ENCODE results near the gene SYNE2.

The SYNE2 gene

DNA sequence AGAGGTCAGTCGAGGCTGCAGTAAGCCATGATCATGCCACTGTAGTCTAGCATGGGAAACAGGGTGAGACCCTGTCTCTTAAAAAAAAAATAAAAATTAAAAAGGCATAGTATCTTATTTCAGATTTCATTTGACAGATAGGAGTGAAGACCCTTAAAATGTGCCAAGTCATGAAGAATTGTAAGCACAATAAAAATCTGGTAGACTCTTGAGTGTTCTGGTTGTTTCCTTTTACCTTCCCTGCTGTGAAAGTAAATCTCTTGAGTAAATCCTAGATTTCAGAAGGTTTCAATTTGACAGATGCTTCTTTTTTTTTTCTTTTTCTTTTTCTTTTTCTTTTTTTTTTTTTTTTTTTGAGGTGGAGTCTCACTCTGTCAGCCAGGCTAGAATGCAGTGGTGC, 332.4 kb downstream of the SYNE2 start:
- no peaks in the 10 kb centered on the region for H3K27me3 Mint-ChIP-seq (ENCODE audit: low read depth)
- H3K4me1 Mint-ChIP-seq (ENCODE audit: low read depth): peaks cover 2% of the 10 kb centered on the region
- no peak overlapping the region for H3K4me3 Mint-ChIP-seq
- peaks cover 33% of the 10 kb centered on the region for H3K36me3 Mint-ChIP-seq (ENCODE audit: low read depth)
- H3K9me3 Mint-ChIP-seq: no peaks in the 10 kb centered on the region
- no peak overlapping the region for H3K27ac Mint-ChIP-seq

DNA sequence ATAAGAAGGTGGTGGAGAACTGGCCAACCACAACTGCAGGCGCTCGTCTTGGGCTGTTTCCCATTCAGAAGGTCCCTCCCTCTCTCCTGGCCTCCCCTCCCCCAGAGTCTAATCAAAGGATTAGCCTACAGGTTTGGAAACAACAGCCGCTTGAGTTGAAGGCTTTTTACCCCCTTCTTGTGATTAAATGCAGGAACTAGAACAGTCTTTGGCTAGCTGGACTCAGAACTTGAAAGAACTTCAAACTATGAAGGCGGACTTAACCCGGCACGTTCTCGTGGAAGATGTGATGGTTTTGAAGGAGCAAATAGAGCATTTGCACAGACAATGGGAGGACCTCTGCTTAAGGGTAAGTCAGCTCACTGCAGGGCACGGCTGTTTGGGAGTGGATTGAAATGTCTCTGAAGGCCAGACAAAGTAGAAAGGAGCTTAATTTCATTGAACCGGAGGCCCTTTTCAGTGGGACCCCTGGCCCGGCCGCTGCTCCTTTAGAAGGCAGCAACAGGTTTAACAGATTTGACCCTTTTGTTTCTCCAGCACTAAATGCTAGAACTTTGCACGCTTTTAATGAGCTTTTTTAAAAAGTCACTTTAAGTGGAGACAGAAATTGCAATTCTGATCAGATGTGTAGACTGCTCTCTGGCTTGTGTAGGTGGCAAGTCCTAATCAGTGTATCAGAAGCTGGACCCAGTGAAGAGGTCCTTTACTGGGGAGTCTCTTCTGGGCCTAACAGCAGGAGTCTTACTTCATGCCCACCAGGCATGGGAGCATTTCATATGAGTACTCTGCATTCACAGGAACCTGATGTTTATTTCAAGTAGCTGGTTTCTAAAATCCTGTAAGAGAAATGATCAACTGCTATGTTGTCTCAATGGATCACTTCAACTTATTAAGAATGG, 333.7 kb downstream of the SYNE2 start:
- Mint-ChIP-seq H3K36me3 (ENCODE audit: low read depth) (peaks cover 41% of the 10 kb centered on the region), H3K4me1 (ENCODE audit: low read depth) (peaks cover 6% of the 10 kb centered on the region), H3K27ac (no peak overlapping the region), H3K9me3 (no peaks in the 10 kb centered on the region), H3K27me3 (ENCODE audit: low read depth) (no peaks in the 10 kb centered on the region), H3K4me3 (no peak overlapping the region)

DNA sequence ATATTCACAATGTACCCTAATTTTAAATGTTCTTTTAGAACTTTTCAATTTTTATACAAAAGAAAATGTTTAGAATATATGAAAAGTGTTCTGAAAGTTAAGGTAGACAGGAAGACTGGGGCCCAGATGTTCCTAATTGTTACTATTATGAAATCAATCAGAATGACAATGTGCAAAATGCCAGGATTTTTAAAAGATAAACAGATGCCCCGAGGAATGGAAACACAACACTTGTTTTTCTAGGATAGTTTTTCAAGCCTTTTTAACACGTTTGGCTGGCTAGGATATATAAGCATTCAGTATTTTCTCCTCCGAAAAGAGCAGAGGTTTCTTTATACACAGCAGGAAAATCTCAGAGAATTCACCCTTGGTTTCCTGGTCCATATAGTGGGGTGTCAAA, 334.5 kb downstream of the SYNE2 start:
- Mint-ChIP-seq H3K4me1 (ENCODE audit: low read depth) (peaks cover 6% of the 10 kb centered on the region), H3K4me3 (no peak overlapping the region), H3K9me3 (no peaks in the 10 kb centered on the region), H3K27me3 (ENCODE audit: low read depth) (no peaks in the 10 kb centered on the region), H3K36me3 (ENCODE audit: low read depth) (peaks cover 45% of the 10 kb centered on the region), H3K27ac (no peak overlapping the region)

DNA sequence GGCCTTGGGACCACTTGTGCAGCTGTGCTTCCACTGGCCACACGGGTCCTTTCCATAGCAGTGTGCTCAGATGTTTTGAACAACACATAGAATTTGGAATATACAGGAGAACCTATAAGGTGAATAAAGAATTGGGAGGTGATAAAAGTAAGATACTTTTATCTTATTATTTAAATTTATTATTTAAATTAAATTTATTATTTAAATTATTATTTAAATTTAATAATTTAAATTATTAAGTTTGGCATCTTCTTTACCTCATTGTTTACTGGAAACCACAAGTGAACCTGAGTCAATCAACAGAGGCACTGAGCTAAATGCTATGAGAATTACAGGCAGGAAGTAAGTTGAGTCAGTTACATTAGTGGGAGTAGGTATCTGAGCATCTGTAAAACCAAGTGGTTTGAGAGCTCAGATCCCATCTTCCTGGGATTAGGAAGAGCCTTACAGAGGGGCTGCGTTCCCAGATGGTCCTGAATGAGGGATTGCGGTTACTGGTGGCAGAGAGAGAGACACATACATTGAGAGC, 338.2 kb downstream of the SYNE2 start:
- H3K4me1 Mint-ChIP-seq (ENCODE audit: low read depth): peaks cover 25% of the 10 kb centered on the region
- H3K36me3 Mint-ChIP-seq (ENCODE audit: low read depth): peaks cover 49% of the 10 kb centered on the region
- H3K4me3 Mint-ChIP-seq: no peak overlapping the region
- H3K27ac Mint-ChIP-seq: peak overlapping the region; percentile 51
- H3K27me3 Mint-ChIP-seq (ENCODE audit: low read depth): no peaks in the 10 kb centered on the region
- no peaks in the 10 kb centered on the region for H3K9me3 Mint-ChIP-seq

DNA sequence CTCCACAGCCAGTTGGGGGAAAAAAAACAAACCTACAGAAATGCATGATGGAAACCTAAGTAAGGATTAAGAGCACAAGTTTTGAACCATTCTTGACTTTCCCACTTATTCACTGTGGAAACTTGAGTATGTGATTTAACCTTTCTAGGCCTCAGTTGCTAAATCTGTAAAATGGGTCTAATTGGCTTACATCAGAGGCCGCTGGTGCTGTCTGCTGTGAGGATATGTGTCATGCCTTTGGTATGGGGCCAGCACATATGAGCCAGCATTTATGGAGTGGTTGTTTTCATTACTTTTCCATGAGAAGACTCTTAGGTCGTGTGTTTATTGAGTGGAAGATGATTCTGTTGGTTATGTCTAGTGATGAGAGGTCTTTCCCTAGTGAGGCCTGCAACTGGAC, 339.0 kb downstream of the SYNE2 start:
- Mint-ChIP-seq H3K27me3 (ENCODE audit: low read depth) (no peaks in the 10 kb centered on the region), H3K9me3 (no peaks in the 10 kb centered on the region), H3K27ac (no peak overlapping the region), H3K36me3 (ENCODE audit: low read depth) (peaks cover 44% of the 10 kb centered on the region), H3K4me3 (no peak overlapping the region), H3K4me1 (ENCODE audit: low read depth) (peaks cover 28% of the 10 kb centered on the region)

DNA sequence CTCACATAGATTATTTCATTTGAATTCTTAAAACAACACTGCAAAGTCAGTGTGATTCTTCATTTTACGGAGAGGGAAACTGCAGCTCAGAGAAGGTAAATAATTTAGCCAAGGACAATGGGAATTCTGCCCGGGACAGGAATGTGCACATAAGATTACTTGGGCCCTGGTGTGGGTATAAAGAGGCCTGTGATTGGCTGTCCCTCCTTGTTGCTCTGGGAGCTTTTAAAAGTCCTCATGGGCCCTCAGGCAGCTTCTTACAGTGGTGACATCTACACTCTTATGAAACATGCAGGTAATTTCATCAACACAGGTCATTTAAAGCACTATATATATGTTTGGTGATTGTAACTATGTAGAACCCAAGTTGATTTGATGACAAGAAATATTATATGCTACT, 341.0 kb downstream of the SYNE2 start:
- H3K4me3 Mint-ChIP-seq: no peak overlapping the region
- H3K9me3 Mint-ChIP-seq: no peaks in the 10 kb centered on the region
- peaks cover 37% of the 10 kb centered on the region for H3K36me3 Mint-ChIP-seq (ENCODE audit: low read depth)
- H3K4me1 Mint-ChIP-seq (ENCODE audit: low read depth): peaks cover 38% of the 10 kb centered on the region
- no peaks in the 10 kb centered on the region for H3K27me3 Mint-ChIP-seq (ENCODE audit: low read depth)
- peak overlapping the region; percentile 77 for H3K27ac Mint-ChIP-seq

DNA sequence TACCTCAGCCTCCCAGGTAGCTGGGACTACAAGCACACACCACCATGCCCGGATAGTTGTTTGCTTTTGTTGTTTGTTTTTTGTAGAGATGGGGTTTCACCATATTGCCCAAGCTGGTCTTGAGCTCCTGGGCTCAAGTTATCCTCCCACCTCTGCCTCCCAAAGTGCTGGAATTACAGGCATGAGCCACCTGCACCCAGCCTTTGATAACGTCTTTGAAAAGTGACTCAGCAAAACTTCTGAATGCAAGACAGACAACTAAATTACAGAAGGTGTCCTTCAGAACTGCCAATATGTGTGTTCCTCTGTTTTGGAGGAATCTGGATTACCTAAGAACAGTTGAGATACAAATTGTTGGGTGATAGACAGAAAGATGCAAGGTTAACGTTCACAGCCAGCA, 341.6 kb downstream of the SYNE2 start:
- Mint-ChIP-seq H3K4me1 (ENCODE audit: low read depth) (peaks cover 38% of the 10 kb centered on the region), H3K27me3 (ENCODE audit: low read depth) (no peaks in the 10 kb centered on the region), H3K9me3 (no peaks in the 10 kb centered on the region), H3K27ac (peak overlapping the region; percentile 77), H3K4me3 (no peak overlapping the region), H3K36me3 (ENCODE audit: low read depth) (peaks cover 37% of the 10 kb centered on the region)

DNA sequence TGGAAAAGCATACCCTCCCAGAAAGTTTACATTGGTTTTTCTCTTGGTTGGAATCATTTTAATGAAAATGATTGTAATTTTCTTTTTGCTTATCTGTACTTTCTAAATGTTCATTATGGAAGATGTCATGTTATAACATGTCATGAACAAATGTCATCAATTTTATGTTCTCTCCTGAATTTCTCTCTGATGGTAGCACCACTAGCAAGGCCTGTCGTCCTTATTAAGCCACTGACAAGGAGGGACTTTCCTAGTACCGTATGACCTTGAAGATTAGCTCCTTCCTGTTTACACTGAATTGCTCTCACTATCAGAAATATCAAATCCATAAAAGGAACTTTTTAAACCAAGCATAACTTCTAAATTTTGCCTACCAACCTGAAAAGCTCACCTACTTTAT, 342.4 kb downstream of the SYNE2 start:
- Mint-ChIP-seq H3K27me3 (ENCODE audit: low read depth) (no peaks in the 10 kb centered on the region), H3K36me3 (ENCODE audit: low read depth) (peaks cover 37% of the 10 kb centered on the region), H3K9me3 (no peaks in the 10 kb centered on the region), H3K4me1 (ENCODE audit: low read depth) (peaks cover 38% of the 10 kb centered on the region), H3K4me3 (no peak overlapping the region), H3K27ac (peak overlapping the region; percentile 77)

DNA sequence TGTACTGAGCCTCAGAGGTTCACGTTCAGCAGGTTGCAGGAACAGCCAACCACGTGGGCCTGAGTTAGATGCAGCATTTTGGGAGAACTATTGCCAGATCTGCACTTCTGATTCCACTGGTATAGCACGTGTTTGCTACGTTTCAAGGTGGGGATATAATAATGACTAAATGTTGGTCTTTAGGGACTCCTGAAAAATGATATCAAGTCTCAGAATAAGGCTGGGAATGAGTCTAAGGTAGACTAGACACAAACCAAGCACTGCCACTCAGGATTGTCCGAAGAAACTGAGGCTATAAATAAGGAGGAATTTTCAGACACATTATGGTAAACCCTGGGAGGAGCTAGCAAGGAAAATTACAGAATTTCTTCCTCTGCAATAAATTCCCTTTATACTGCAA, 343.3 kb downstream of the SYNE2 start:
- Mint-ChIP-seq H3K9me3 (no peaks in the 10 kb centered on the region), H3K4me1 (ENCODE audit: low read depth) (peaks cover 36% of the 10 kb centered on the region), H3K27me3 (ENCODE audit: low read depth) (no peaks in the 10 kb centered on the region), H3K27ac (peak overlapping the region; percentile 27), H3K36me3 (ENCODE audit: low read depth) (peaks cover 32% of the 10 kb centered on the region), H3K4me3 (no peak overlapping the region)

DNA sequence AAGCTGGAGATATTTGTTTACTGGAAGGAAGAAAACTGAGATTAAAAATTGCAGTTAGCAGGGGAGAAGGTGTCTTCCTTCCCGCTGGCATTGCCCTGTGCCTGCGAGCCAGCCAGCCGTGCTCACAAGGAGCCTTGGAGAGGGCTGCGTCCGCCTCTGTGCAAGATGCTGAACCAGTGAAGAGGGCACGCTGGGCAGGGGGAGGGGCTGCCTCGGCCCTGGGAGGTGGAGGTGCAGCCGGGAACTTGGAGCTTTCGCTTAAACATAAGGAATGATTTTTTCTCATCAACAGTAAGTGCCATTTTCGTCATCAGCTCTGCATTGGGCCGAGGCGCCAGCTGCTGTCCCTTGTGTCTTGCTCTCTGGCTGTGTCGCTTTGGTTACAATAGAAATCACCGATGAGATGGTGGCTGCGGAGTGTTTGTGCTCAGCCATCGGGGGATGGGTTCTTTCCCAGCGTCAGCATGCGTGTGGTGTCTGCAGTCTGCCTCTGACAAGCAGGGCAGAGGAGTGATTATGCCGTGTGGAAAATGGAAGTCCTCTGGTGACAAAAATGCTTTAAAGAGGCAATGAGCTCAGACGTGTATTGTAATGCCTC, 344.1 kb downstream of the SYNE2 start:
- no peak overlapping the region for H3K27ac Mint-ChIP-seq
- H3K4me3 Mint-ChIP-seq: peak overlapping the region; percentile 61
- peaks cover 34% of the 10 kb centered on the region for H3K4me1 Mint-ChIP-seq (ENCODE audit: low read depth)
- no peaks in the 10 kb centered on the region for H3K27me3 Mint-ChIP-seq (ENCODE audit: low read depth)
- no peaks in the 10 kb centered on the region for H3K9me3 Mint-ChIP-seq
- peaks cover 28% of the 10 kb centered on the region for H3K36me3 Mint-ChIP-seq (ENCODE audit: low read depth)

DNA sequence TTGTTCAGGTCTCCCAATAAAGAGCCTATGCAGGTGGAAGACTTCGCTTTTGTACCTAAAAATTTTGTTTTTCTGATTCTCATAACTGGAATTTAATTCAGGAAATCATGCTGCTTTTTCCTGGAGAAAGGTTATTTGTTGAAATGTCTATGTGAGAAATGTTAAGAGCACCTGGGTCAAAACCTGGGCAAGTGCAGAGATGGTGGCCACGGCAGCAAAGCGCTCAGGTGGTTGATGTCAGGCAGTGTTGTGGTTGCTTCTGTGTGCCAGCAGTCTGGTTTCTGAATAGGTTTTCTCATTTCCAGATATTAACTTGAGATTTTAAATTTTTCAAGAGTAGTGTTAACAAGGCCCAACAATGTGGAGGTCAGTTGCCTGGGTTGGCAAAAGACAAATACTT, 345.2 kb downstream of the SYNE2 start:
- Mint-ChIP-seq H3K9me3 (no peaks in the 10 kb centered on the region), H3K4me3 (no peak overlapping the region), H3K4me1 (ENCODE audit: low read depth) (peaks cover 34% of the 10 kb centered on the region), H3K36me3 (ENCODE audit: low read depth) (peaks cover 21% of the 10 kb centered on the region), H3K27ac (no peak overlapping the region), H3K27me3 (ENCODE audit: low read depth) (no peaks in the 10 kb centered on the region)

DNA sequence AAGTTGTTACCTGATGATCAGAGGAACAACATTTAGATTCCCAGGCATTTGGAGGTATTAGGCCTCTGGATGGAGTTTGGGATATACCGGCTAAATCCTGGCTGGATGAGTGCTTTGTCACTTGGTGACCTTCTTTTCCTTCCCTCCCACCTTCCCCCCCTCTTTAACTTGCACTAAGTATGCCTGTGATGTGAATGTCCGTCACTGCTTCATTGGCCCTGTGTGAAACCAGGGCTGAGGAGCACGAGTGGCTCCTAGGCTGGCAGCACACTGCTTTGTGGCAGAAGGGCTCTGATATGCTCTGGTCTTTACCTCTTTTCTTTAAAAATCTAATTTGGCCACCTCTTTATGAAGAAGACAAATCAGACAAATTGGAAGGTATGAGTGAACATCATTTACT, 345.7 kb downstream of the SYNE2 start:
- Mint-ChIP-seq H3K4me3 (no peak overlapping the region), H3K27ac (peak overlapping the region; percentile 29), H3K4me1 (ENCODE audit: low read depth) (peaks cover 34% of the 10 kb centered on the region), H3K36me3 (ENCODE audit: low read depth) (peaks cover 18% of the 10 kb centered on the region), H3K9me3 (no peaks in the 10 kb centered on the region), H3K27me3 (ENCODE audit: low read depth) (no peaks in the 10 kb centered on the region)

DNA sequence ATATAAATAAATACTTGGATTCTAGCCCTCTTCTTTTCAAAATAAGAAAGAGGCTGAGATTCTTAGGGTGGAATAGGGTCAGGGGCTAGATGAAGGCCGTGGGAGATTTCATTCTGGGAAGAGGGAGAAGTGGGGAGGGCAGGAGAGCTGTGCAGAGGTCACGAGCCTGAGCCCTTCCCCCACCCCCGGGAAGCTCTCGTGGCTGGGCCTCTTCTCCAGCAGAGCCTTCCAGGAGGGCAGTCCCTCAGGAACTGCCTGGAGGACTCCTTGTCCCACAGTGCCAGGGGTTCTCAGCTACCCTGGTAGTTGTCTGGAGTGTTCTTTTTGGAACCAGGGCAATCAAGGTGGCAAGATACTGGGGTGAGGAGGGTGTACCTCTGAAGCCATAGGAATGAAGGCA, 347.4 kb downstream of the SYNE2 start:
- Mint-ChIP-seq H3K4me1 (ENCODE audit: low read depth) (peaks cover 20% of the 10 kb centered on the region), H3K27ac (no peak overlapping the region), H3K4me3 (no peak overlapping the region), H3K36me3 (ENCODE audit: low read depth) (peaks cover 16% of the 10 kb centered on the region), H3K9me3 (no peaks in the 10 kb centered on the region), H3K27me3 (ENCODE audit: low read depth) (no peaks in the 10 kb centered on the region)

DNA sequence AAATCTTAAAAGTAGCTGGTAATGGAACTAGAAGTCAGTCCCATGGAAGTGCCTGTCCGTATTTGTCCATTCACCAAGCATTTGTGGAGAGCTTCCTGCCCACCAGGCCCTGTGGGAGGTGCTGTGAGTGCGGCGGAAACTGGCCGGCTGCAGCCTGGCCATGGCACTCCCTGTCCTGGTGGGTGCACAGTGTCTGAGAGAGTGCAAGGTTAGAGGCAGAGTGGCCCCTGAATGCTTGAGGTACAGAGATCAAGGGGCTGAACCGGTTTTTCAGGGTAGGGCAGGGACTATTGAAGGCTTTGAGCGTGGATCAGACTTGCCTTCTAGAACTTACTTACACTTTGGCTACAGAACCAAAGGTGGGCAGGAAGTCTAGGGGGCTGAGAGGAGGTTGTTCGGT, 348.5 kb downstream of the SYNE2 start:
- no peaks in the 10 kb centered on the region for H3K9me3 Mint-ChIP-seq
- peaks cover 10% of the 10 kb centered on the region for H3K4me1 Mint-ChIP-seq (ENCODE audit: low read depth)
- no peaks in the 10 kb centered on the region for H3K27me3 Mint-ChIP-seq (ENCODE audit: low read depth)
- no peak overlapping the region for H3K4me3 Mint-ChIP-seq
- H3K36me3 Mint-ChIP-seq (ENCODE audit: low read depth): peaks cover 13% of the 10 kb centered on the region
- H3K27ac Mint-ChIP-seq: no peak overlapping the region

DNA sequence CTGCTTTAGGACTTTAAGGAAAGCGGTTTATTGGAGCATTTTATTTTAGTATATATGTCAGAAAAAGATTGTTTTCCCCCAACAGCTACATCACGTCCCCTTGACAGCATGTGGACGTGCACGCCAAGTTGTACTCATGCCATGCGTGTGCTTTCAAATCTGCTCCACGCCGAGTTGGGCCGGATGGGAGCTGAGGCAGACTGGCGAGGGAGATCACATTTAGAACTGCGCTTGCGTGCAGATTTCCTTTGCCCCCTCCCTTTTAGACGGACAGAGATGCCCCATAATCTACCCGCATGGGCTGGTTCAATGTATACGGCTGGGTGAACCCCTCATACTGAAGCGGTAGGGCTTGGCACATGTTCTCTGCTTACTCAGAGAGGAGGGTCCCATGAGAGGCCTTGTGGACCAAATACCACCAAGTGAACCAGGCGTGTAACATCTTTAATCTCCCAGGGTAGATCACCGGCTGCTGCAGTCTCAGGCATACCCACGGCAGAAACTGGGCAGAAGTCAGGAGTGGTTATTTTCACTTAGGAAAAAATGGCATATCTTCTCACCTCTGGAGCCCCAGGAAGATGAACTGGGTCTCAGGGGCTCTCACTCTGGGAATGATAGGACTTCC, 349.2 kb downstream of the SYNE2 start:
- Mint-ChIP-seq H3K9me3 (no peaks in the 10 kb centered on the region), H3K4me1 (ENCODE audit: low read depth) (peaks cover 9% of the 10 kb centered on the region), H3K27me3 (ENCODE audit: low read depth) (no peaks in the 10 kb centered on the region), H3K27ac (no peak overlapping the region), H3K36me3 (ENCODE audit: low read depth) (peaks cover 14% of the 10 kb centered on the region), H3K4me3 (no peak overlapping the region)
